ENCODE data around the gene LGALS1. TPM values are rescaled to one million over a fixed set of nuclear protein-coding genes. Genes with fewer than 3 reads are reported as not detected.

LGALS1 gene
- total and polyA plus RNA-seq, 2 donors (not counting 1 experiment from before 2014, with no cell fraction given): 106 to 207 TPM

- no peaks in the 10 kb centered on the region for H4K20me1 ChIP-seq (ENCODE audit: control insufficient read depth, insufficient read depth, low read length, poor library complexity, severe bottlenecking)
- 95% methylated on average over 10 of the region's 10 CpGs for WGBS (ENCODE audit: insufficient coverage)
- H2AFZ ChIP-seq (ENCODE audit: insufficient read depth, low read depth, low read length, poor library complexity, severe bottlenecking): no peak overlapping the region
- H3K27me3 ChIP-seq (replicated peaks in 1 of 4; ENCODE audit: control extremely low read depth in 1 of 4, control insufficient read depth in 3 of 4, insufficient read depth in 4 of 4, low read length in 3 of 4): no peaks in the 10 kb centered on the region
- Mint-ChIP-seq H3K4me1 (peaks cover 68% of the 10 kb centered on the region), H3K4me3 (no peak overlapping the region), H3K27ac (peak overlapping the region; percentile 37), H3K27me3 (no peaks in the 10 kb centered on the region), H3K9me3 (ENCODE audit: insufficient read depth) (no peaks in the 10 kb centered on the region)
- DNase-seq: no peak
- intact Hi-C loops (cut with micrococcal nuclease): loop anchor here (5.0 kb wide), 1 partner anchor 117 kb away; no protein-coding TSS in a partner anchor
- ChIA-PET CTCF (interaction anchor here (1.1 to 30.7 kb wide), 3 partner anchors 6 to 32 kb away, joined by 3 to 620 read pairs (median 620); partner anchors contain the start of genes GGA1 and SH3BP1), POLR2A (interaction anchor here (0.5 to 1.3 kb wide), 2 partner anchors 11 to 13 kb away, joined by 3 to 4 read pairs; no protein-coding TSS in a partner anchor)
- no peak overlapping the region for H3K27ac ChIP-seq (ENCODE audit: low read length in 2 of 2)
- H3K4me1 ChIP-seq (ENCODE audit: control insufficient read depth in 2 of 2, insufficient read depth in 2 of 2, low read length in 2 of 2): peaks cover 60 to 69% of the 10 kb centered on the region in 2 donors
- peaks cover 0 to 28% of the 10 kb centered on the region in 2 experiments for H3K36me3 ChIP-seq (replicated peaks in 1 of 2; ENCODE audit: control extremely low read depth in 1 of 2, control insufficient read depth in 1 of 2, extremely low read depth in 1 of 2, insufficient read depth in 2 of 2, low read length in 1 of 2)
- peaks cover 8% of the 10 kb centered on the region for H3K79me2 ChIP-seq (ENCODE audit: control insufficient read depth, insufficient read depth, low read length)
- no peak for TF ChIP-seq CTCF (IDR thresholded peaks at IDR 0.05)
- TF ChIP-seq EZH2 (IDR thresholded peaks at IDR 0.05; ENCODE audit: borderline replicate concordance, insufficient read depth, low read depth, low read length, poor library complexity, severe bottlenecking): no peak
- H3K9me3 ChIP-seq (ENCODE audit: control extremely low read depth in 1 of 3, control insufficient read depth in 2 of 3, insufficient read depth in 1 of 3, low read length in 2 of 3): no peaks in the 10 kb centered on the region
- H3K4me2 ChIP-seq (replicated peaks; ENCODE audit: low read depth, low read length, poor library complexity, severe bottlenecking): no peak overlapping the region
- no peak overlapping the region for H3K4me3 ChIP-seq (ENCODE audit: control extremely low read depth in 1 of 5, extremely low read depth in 1 of 5, insufficient read depth in 1 of 5, low read depth in 2 of 5, low read length in 4 of 5)
- no peak overlapping the region for H3K9ac ChIP-seq (ENCODE audit: low read length)
- ATAC-seq (ENCODE audit: low read depth): no peak
Measured at GRCh38 chr22:37629928-37630327, 45.5 kb upstream of the LGALS1 start.

DNA sequence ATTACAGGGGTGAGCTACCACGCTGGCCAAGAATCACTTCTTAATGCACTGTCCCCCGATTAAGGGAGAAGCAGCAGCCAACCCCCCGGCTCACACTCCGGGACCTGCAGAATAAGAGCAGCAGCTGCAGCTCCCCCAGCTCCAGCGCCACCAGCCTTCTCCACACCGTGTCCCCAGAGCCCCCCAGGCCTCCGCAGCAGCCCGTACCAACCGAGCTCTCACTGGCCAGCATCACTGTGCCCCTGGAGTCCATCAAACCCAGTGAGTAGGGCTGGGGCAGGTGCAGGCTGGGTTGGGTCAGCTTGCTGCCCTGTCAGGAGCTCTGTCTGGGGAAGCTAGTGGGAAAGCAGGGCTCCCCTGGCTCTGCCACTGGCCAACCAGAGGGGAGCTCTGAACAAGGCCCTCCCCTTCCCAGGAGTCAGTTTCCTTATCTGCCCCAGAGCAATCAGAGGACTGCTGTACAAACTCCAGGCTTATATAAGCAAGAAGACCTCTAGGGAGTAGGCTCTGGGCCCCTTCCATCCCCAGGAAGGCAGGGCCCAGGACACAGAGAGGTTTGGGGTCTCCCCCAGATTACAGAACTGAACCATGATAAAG is 44.5 kb upstream of the LGALS1 start:
- Mint-ChIP-seq H3K4me3 (no peak overlapping the region), H3K27me3 (no peaks in the 10 kb centered on the region), H3K27ac (peak overlapping the region; percentile 15), H3K4me1 (peaks cover 63% of the 10 kb centered on the region), H3K9me3 (ENCODE audit: insufficient read depth) (no peaks in the 10 kb centered on the region)
- Histone ChIP-seq H2AFZ (ENCODE audit: insufficient read depth, low read depth, low read length, poor library complexity, severe bottlenecking) (no peak overlapping the region), H3K27ac (ENCODE audit: low read length in 2 of 2) (peak overlapping the region in 1 of 2 donors; percentile 89), H3K4me3 (ENCODE audit: control extremely low read depth in 1 of 5, extremely low read depth in 1 of 5, insufficient read depth in 1 of 5, low read depth in 2 of 5, low read length in 4 of 5) (no peak overlapping the region), H3K36me3 (replicated peaks in 1 of 2; ENCODE audit: control extremely low read depth in 1 of 2, control insufficient read depth in 1 of 2, extremely low read depth in 1 of 2, insufficient read depth in 2 of 2, low read length in 1 of 2) (peaks cover 0 to 22% of the 10 kb centered on the region in 2 experiments), H3K27me3 (replicated peaks in 1 of 4; ENCODE audit: control extremely low read depth in 1 of 4, control insufficient read depth in 3 of 4, insufficient read depth in 4 of 4, low read length in 3 of 4) (no peaks in the 10 kb centered on the region), H3K9ac (ENCODE audit: low read length) (no peak overlapping the region), H4K20me1 (ENCODE audit: control insufficient read depth, insufficient read depth, low read length, poor library complexity, severe bottlenecking) (no peaks in the 10 kb centered on the region), H3K79me2 (ENCODE audit: control insufficient read depth, insufficient read depth, low read length) (peaks cover 2% of the 10 kb centered on the region), H3K4me2 (replicated peaks; ENCODE audit: low read depth, low read length, poor library complexity, severe bottlenecking) (no peak overlapping the region), H3K9me3 (ENCODE audit: control extremely low read depth in 1 of 3, control insufficient read depth in 2 of 3, insufficient read depth in 1 of 3, low read length in 2 of 3) (no peaks in the 10 kb centered on the region), H3K4me1 (ENCODE audit: control insufficient read depth in 2 of 2, insufficient read depth in 2 of 2, low read length in 2 of 2) (peaks cover 58 to 68% of the 10 kb centered on the region in 2 donors)
- 98% methylated on average over 9 of the region's 9 CpGs for WGBS (ENCODE audit: insufficient coverage)
- DNase-seq (no peak), ATAC-seq (ENCODE audit: low read depth) (no peak)
- POLR2A ChIA-PET: interaction anchor here (0.6 to 1.3 kb wide), 4 partner anchors 10 to 1152 kb away, joined by 3 to 6 read pairs (median 4); no protein-coding TSS in a partner anchor
- TF ChIP-seq EZH2 (IDR thresholded peaks at IDR 0.05; ENCODE audit: borderline replicate concordance, insufficient read depth, low read depth, low read length, poor library complexity, severe bottlenecking) (no peak), CTCF (IDR thresholded peaks at IDR 0.05) (no peak)
- intact Hi-C loops (cut with micrococcal nuclease): loop anchor here (5.0 kb wide), 1 partner anchor 116 kb away; no protein-coding TSS in a partner anchor
- CTCF ChIA-PET: interaction anchor here (1.1 to 30.7 kb wide), 4 partner anchors 5 to 47 kb away, joined by 3 to 620 read pairs (median 560); partner anchors contain the start of genes GGA1, LGALS1, NOL12 and SH3BP1

Data from B cell (primary cell).